ENCODE results near the gene CFAP299. TPM values are rescaled to one million over a fixed set of nuclear protein-coding genes. Genes with fewer than 3 reads are reported as not detected.

CFAP299 gene
- total RNA-seq, 1 experiment from 2014 or later = not detected

GRCh38 chr4:80343887-80344286 is 8.4 kb downstream of the CFAP299 start:
- Histone ChIP-seq H3K27me3 (ENCODE audit: insufficient read depth, low read depth) (no peaks in the 10 kb centered on the region), H3K79me2 (ENCODE audit: low read depth) (no peaks in the 10 kb centered on the region), H3K36me3 (ENCODE audit: low read depth) (no peaks in the 10 kb centered on the region), H3K9me2 (ENCODE audit: insufficient read depth) (no peaks in the 10 kb centered on the region), H3K4me2 (no peak overlapping the region), H3K4me1 (replicated peaks; ENCODE audit: insufficient read depth) (no peaks in the 10 kb centered on the region), H3K4me3 (no peak overlapping the region), H3K9me3 (ENCODE audit: insufficient read depth, low read depth) (no peaks in the 10 kb centered on the region), H4K20me1 (ENCODE audit: insufficient read depth) (no peaks in the 10 kb centered on the region), H2AFZ (no peak overlapping the region), H3F3A (ENCODE audit: insufficient read depth, low read depth) (no peaks in the 10 kb centered on the region), H3K27ac (no peak overlapping the region)
- ChIA-PET POLR2A (ENCODE audit: unreplicated experiment) (no interaction called here), CTCF (no interaction called here)
- intact Hi-C loops (cut with micrococcal nuclease; ENCODE audit: unreplicated experiment) = no loop called here
- no TSS peak for BruUV-seq (replicated peaks)
- TF ChIP-seq CTCF (conservative IDR thresholded peaks at IDR 0.05) (no peak), EZH2 (IDR thresholded peaks at IDR 0.05; ENCODE audit: low read depth) (no peak)
- DNase-seq = no peak

DNA sequence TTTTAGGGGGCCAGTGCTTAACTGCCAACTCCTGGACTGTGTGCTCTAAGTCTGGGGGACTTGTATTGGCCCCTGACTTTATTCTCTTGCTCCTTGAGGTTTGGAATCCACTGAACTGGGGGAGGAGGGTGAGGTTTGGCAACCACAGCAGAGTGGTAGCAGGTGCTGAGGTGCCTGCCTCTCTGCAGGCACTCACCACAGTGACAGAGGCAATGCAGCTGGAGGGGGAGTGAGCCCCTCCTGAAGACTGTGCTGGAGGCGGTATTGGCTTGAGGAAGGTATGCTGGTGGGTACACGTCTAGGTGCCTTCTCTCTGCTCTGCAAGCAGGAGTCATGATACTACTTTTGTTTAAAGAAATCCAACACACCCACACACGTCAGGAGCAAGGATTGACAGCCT is 24.6 kb downstream of the CFAP299 start:
- CTCF ChIA-PET = no interaction called here
- POLR2A ChIA-PET (ENCODE audit: unreplicated experiment) = no interaction called here
- no peaks in the 10 kb centered on the region for H3K27me3 ChIP-seq (ENCODE audit: insufficient read depth, low read depth)
- no peaks in the 10 kb centered on the region for H3K4me1 ChIP-seq (replicated peaks; ENCODE audit: insufficient read depth)
- no peak overlapping the region for H2AFZ ChIP-seq
- H3K4me2 ChIP-seq = no peak overlapping the region
- H3K36me3 ChIP-seq (ENCODE audit: low read depth) = no peaks in the 10 kb centered on the region
- intact Hi-C loops (cut with micrococcal nuclease; ENCODE audit: unreplicated experiment) = loop anchor here (10.0 kb wide), 1 partner anchor 345 kb away; no protein-coding TSS in a partner anchor
- no TSS peak for BruUV-seq (replicated peaks)
- no peaks in the 10 kb centered on the region for H3K79me2 ChIP-seq (ENCODE audit: low read depth)
- no peak for DNase-seq
- H3F3A ChIP-seq (ENCODE audit: insufficient read depth, low read depth) = no peaks in the 10 kb centered on the region
- no peak overlapping the region for H3K4me3 ChIP-seq
- H3K9me2 ChIP-seq (ENCODE audit: insufficient read depth) = no peaks in the 10 kb centered on the region
- H3K9me3 ChIP-seq (ENCODE audit: insufficient read depth, low read depth) = no peaks in the 10 kb centered on the region
- H4K20me1 ChIP-seq (ENCODE audit: insufficient read depth) = no peaks in the 10 kb centered on the region
- TF ChIP-seq EZH2 (IDR thresholded peaks at IDR 0.05; ENCODE audit: low read depth) (no peak), CTCF (conservative IDR thresholded peaks at IDR 0.05) (no peak)
- H3K27ac ChIP-seq = no peak overlapping the region

DNA sequence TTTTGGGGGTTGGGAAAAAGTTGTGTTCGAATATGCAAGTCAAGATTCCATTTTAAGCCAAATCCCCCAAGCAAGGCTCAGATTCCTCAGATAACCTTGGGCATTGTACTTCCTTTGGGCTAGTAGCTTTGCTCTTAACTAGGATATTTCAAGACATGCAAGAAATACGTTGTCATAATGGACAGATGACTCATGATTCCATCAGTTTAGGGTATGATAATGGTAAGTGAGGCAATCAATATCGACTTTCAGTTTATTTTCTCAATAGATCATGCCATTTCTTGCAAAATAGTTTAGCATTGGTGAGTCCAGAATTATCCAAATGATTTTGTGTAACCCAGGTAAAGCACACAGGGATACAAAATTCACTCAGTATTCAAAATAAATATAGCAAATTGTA is 25.4 kb downstream of the CFAP299 start:
- no TSS peak for BruUV-seq (replicated peaks)
- H3K27ac ChIP-seq = no peak overlapping the region

More for the DNA sequence above, 25.4 kb downstream of the CFAP299 start:
- Histone ChIP-seq H3F3A (ENCODE audit: insufficient read depth, low read depth) (no peaks in the 10 kb centered on the region), H3K9me2 (ENCODE audit: insufficient read depth) (no peaks in the 10 kb centered on the region), H3K27me3 (ENCODE audit: insufficient read depth, low read depth) (no peaks in the 10 kb centered on the region), H3K36me3 (ENCODE audit: low read depth) (no peaks in the 10 kb centered on the region), H2AFZ (no peak overlapping the region), H4K20me1 (ENCODE audit: insufficient read depth) (no peaks in the 10 kb centered on the region), H3K4me2 (no peak overlapping the region), H3K4me3 (no peak overlapping the region), H3K9me3 (ENCODE audit: insufficient read depth, low read depth) (no peaks in the 10 kb centered on the region), H3K79me2 (ENCODE audit: low read depth) (no peaks in the 10 kb centered on the region), H3K4me1 (replicated peaks; ENCODE audit: insufficient read depth) (no peaks in the 10 kb centered on the region)
- TF ChIP-seq EZH2 (IDR thresholded peaks at IDR 0.05; ENCODE audit: low read depth) (no peak), CTCF (conservative IDR thresholded peaks at IDR 0.05) (no peak)
- CTCF ChIA-PET = no interaction called here
- POLR2A ChIA-PET (ENCODE audit: unreplicated experiment) = no interaction called here
- intact Hi-C loops (cut with micrococcal nuclease; ENCODE audit: unreplicated experiment) = loop anchor here (10.0 kb wide), 1 partner anchor 344 kb away; no protein-coding TSS in a partner anchor
- no peak for DNase-seq
